H1 (cell line): ENCODE measurements around the gene TBX5. TPM values are rescaled to one million over a fixed set of nuclear protein-coding genes. Genes with fewer than 3 reads are reported as not detected.

ENCODE experiments used
- polyA plus RNA-seq, 7 experiments: library from polyadenylated mRNA; depleted of rRNA in 3 of 7; stranded (reverse) in 5 of 7; unstranded in 2 of 7; fragments of >200 nt in 5 of 7; fragments of 200-250 nt in 2 of 7; gene quantifications; 1 replicate in 5 of 7; 2 replicates in 1 of 7; 4 replicates in 1 of 7; pipeline versions ENCODE4 v1.2.1 to v1.2.3, GENCODE V29; 2011 to 2013; ENCODE audit warnings: missing spikeins in 2 of 7, mixed read lengths in 2 of 7
- total RNA-seq: library from RNA; stranded (reverse); fragmentation: NEBNext Ultra II Directional; extraction: Animal tissue kit (Norgen Biotek cat#: 25700); gene quantifications from 2 replicates; pipeline ENCODE4 v1.2.1, GENCODE V29; 2021
- TF ChIP-seq, protein P1 (sequence below): fragments of 300-600 bp; sonication (generic); IDR thresholded peaks from 2 replicates; pipeline ENCODE4 v1.7.1; 2012; ENCODE audit warnings: low read length, moderate library complexity, mild to moderate bottlenecking, inconsistent platforms; ENCODE audit not compliant: insufficient replicate concordance
- TF ChIP-seq, protein P2 (sequence below): IDR thresholded peaks from 2 replicates; pipeline ENCODE4 v1.6.1; 2012; ENCODE audit warnings: low read length, inconsistent platforms
- TF ChIP-seq, protein P3 (sequence below): IDR thresholded peaks from 2 replicates; pipeline ENCODE4 v1.6.1; 2011; ENCODE audit warnings: low read length, improper control_type of control experiment
- TF ChIP-seq, protein P4 (sequence below): IDR thresholded peaks from 2 replicates; pipeline ENCODE4 v1.6.1; 2011; ENCODE audit warnings: low read depth, mild to moderate bottlenecking, low read length; ENCODE audit not compliant: insufficient read depth

TBX5 gene
- total and polyA plus RNA-seq, 2 of the 8 experiments (the other 6 are each of a cell fraction or from before 2014, with no cell fraction given) = 0.05 TPM; not detected in 1

DNA sequence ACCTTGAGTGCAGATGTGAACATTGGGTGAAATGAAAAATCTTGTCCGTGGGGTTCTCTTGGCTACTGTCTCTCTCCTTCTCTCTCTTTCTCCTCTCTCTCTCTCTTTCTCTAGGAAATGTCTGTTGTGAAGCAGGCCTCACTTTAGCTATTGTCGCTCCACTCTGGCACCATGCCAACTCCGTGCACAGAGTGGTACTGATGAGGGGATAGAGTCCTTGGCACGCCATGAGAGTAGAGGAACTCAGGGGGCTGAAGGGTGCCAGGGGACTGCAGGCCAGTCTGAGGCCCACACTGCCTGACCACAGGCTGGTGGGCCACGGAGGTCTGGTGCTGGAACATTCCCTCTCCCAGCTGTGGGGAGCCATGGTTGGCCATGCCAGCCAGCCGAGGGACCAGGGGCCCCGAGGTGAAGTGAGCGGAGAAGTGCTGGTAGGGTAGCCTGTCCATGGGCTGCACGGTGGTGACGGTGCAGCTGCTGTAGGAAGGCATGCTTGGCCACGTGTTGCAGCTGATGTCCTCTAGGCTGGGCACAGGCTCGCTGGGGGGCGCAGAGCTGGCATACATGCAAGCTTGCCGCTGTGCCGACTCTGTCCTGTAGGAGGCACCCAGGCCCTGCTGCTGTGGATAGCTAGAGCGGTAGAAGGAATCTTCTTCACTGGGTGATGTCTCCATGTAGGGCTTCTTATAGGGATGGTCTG is 50.4 kb downstream of the TBX5 start (continued):
- TF ChIP-seq, protein P1, sequence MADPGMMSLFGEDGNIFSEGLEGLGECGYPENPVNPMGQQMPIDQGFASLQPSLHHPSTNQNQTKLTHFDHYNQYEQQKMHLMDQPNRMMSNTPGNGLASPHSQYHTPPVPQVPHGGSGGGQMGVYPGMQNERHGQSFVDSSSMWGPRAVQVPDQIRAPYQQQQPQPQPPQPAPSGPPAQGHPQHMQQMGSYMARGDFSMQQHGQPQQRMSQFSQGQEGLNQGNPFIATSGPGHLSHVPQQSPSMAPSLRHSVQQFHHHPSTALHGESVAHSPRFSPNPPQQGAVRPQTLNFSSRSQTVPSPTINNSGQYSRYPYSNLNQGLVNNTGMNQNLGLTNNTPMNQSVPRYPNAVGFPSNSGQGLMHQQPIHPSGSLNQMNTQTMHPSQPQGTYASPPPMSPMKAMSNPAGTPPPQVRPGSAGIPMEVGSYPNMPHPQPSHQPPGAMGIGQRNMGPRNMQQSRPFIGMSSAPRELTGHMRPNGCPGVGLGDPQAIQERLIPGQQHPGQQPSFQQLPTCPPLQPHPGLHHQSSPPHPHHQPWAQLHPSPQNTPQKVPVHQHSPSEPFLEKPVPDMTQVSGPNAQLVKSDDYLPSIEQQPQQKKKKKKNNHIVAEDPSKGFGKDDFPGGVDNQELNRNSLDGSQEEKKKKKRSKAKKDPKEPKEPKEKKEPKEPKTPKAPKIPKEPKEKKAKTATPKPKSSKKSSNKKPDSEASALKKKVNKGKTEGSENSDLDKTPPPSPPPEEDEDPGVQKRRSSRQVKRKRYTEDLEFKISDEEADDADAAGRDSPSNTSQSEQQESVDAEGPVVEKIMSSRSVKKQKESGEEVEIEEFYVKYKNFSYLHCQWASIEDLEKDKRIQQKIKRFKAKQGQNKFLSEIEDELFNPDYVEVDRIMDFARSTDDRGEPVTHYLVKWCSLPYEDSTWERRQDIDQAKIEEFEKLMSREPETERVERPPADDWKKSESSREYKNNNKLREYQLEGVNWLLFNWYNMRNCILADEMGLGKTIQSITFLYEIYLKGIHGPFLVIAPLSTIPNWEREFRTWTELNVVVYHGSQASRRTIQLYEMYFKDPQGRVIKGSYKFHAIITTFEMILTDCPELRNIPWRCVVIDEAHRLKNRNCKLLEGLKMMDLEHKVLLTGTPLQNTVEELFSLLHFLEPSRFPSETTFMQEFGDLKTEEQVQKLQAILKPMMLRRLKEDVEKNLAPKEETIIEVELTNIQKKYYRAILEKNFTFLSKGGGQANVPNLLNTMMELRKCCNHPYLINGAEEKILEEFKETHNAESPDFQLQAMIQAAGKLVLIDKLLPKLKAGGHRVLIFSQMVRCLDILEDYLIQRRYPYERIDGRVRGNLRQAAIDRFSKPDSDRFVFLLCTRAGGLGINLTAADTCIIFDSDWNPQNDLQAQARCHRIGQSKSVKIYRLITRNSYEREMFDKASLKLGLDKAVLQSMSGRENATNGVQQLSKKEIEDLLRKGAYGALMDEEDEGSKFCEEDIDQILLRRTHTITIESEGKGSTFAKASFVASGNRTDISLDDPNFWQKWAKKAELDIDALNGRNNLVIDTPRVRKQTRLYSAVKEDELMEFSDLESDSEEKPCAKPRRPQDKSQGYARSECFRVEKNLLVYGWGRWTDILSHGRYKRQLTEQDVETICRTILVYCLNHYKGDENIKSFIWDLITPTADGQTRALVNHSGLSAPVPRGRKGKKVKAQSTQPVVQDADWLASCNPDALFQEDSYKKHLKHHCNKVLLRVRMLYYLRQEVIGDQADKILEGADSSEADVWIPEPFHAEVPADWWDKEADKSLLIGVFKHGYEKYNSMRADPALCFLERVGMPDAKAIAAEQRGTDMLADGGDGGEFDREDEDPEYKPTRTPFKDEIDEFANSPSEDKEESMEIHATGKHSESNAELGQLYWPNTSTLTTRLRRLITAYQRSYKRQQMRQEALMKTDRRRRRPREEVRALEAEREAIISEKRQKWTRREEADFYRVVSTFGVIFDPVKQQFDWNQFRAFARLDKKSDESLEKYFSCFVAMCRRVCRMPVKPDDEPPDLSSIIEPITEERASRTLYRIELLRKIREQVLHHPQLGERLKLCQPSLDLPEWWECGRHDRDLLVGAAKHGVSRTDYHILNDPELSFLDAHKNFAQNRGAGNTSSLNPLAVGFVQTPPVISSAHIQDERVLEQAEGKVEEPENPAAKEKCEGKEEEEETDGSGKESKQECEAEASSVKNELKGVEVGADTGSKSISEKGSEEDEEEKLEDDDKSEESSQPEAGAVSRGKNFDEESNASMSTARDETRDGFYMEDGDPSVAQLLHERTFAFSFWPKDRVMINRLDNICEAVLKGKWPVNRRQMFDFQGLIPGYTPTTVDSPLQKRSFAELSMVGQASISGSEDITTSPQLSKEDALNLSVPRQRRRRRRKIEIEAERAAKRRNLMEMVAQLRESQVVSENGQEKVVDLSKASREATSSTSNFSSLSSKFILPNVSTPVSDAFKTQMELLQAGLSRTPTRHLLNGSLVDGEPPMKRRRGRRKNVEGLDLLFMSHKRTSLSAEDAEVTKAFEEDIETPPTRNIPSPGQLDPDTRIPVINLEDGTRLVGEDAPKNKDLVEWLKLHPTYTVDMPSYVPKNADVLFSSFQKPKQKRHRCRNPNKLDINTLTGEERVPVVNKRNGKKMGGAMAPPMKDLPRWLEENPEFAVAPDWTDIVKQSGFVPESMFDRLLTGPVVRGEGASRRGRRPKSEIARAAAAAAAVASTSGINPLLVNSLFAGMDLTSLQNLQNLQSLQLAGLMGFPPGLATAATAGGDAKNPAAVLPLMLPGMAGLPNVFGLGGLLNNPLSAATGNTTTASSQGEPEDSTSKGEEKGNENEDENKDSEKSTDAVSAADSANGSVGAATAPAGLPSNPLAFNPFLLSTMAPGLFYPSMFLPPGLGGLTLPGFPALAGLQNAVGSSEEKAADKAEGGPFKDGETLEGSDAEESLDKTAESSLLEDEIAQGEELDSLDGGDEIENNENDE = no peak
- TF ChIP-seq, protein P2, sequence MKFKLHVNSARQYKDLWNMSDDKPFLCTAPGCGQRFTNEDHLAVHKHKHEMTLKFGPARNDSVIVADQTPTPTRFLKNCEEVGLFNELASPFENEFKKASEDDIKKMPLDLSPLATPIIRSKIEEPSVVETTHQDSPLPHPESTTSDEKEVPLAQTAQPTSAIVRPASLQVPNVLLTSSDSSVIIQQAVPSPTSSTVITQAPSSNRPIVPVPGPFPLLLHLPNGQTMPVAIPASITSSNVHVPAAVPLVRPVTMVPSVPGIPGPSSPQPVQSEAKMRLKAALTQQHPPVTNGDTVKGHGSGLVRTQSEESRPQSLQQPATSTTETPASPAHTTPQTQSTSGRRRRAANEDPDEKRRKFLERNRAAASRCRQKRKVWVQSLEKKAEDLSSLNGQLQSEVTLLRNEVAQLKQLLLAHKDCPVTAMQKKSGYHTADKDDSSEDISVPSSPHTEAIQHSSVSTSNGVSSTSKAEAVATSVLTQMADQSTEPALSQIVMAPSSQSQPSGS = no peak
- TF ChIP-seq, protein P3, sequence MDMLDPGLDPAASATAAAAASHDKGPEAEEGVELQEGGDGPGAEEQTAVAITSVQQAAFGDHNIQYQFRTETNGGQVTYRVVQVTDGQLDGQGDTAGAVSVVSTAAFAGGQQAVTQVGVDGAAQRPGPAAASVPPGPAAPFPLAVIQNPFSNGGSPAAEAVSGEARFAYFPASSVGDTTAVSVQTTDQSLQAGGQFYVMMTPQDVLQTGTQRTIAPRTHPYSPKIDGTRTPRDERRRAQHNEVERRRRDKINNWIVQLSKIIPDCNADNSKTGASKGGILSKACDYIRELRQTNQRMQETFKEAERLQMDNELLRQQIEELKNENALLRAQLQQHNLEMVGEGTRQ = 0 out of 2 replicates have a peak, but pooled peaks have one; percentile 13
- TF ChIP-seq, protein P4, sequence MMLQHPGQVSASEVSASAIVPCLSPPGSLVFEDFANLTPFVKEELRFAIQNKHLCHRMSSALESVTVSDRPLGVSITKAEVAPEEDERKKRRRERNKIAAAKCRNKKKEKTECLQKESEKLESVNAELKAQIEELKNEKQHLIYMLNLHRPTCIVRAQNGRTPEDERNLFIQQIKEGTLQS = no peak
